ENCODE data around the gene RMND5A.
"Not testable (repeated sequence)": the region's sequence is repeated elsewhere in the genome, so short reads cannot be mapped to it uniquely, and the experiment has no call there.

The RMND5A gene

GRCh38 chr2:86719637-86720539 is at the start of gene RMND5A:
RMND5A (plus strand) TSS chr2:86720291; CDS start chr2:86720668, 377 bp downstream.
- peak in 1 of 2 experiments; percentile 68 for DNase-seq

GRCh38 chr2:86671337-86671981 is 48.6 kb upstream of the RMND5A start:
- DNase-seq: peak; percentile 69 to 92

- no peak for DNase-seq
Measured at GRCh38 chr2:86672027-86672545, 48.0 kb upstream of the RMND5A start.

- DNase-seq: no peak
Measured at GRCh38 chr2:86673011-86673410, 47.1 kb upstream of the RMND5A start.

GRCh38 chr2:86673986-86674670 is 46.0 kb upstream of the RMND5A start:
- no peak for DNase-seq

- DNase-seq: no peak
Measured at GRCh38 chr2:86675104-86675503, 45.0 kb upstream of the RMND5A start.

- DNase-seq: peak in 1 of 2 experiments; percentile 5
Measured at GRCh38 chr2:86675511-86676015, 44.5 kb upstream of the RMND5A start.

- DNase-seq: no peak
Measured at GRCh38 chr2:86677816-86678215, 42.3 kb upstream of the RMND5A start.

GRCh38 chr2:86679036-86679435 is 41.1 kb upstream of the RMND5A start:
- DNase-seq: no peak

GRCh38 chr2:86685351-86685750 is 34.7 kb upstream of the RMND5A start:
- DNase-seq: no peak

- DNase-seq: no peak
Measured at GRCh38 chr2:86686460-86686859, 33.6 kb upstream of the RMND5A start.

- DNase-seq: no peak
Measured at GRCh38 chr2:86686905-86687304, 33.2 kb upstream of the RMND5A start.

- DNase-seq: no peak
Measured at GRCh38 chr2:86695053-86695691, 24.9 kb upstream of the RMND5A start.

- DNase-seq: no peak
Measured at GRCh38 chr2:86697551-86698104, 22.5 kb upstream of the RMND5A start.

- no peak for DNase-seq
Measured at GRCh38 chr2:86700690-86701089, 19.4 kb upstream of the RMND5A start.

GRCh38 chr2:86703704-86704361 is 16.3 kb upstream of the RMND5A start:
- no peak for DNase-seq

- DNase-seq: peak; percentile 91 to 98
Measured at GRCh38 chr2:86704459-86704971, 15.6 kb upstream of the RMND5A start.

GRCh38 chr2:86706220-86706619 is 13.9 kb upstream of the RMND5A start:
- no peak for DNase-seq

- DNase-seq: no peak
Measured at GRCh38 chr2:86706935-86707334, 13.2 kb upstream of the RMND5A start.

GRCh38 chr2:86708126-86708525 is 12.0 kb upstream of the RMND5A start:
- DNase-seq: not testable (repeated sequence)

- DNase-seq: not testable (repeated sequence)
Measured at GRCh38 chr2:86714579-86715173, 5.4 kb upstream of the RMND5A start.

Measured in cerebellar nuclear complex (tissue), 1 donor.